GM18858 (cell line): ENCODE data around the gene ADAP1.

Experiments
- ATAC-seq: cut with Tn5 transposase; IDR thresholded peaks from one replicate; pipeline ENCODE4 v1.9.1; 2021; ENCODE audit not compliant: unreplicated experiment

ADAP1 gene

DNA sequence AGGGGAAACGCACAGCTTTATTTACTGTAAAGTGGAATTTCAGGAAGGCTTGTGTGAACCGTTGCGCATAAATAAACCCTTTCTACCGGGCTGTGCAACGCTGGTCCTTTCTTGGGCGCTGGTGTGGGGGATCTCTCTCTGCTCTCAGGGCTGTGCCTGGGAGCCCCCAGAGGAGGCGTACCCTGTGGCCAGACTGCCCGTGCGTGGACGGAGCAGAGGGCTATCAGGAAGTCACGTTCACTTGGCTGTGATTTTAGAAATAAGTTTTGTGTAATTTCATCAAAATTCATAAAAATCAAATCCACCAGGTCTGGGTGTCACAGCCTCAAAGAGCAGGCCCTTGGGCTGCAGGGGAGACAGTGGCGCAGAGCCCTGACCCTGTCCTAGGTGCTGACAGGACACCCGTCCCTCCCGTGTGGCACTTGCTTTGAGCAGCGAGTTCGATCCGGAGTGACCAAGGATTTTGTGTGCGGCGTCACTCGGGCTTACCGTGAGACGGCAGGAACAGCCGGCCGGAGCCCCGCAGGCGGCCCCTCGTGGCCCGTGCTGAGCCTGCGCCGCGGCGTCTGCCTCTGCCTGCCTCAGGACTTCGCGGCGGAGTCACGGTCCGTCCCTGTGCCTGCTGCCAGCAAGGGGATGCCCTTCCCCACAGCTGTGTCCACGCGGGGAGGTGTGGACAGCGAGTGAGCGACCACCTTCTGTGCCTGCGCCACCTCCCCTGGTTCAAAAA, 58.0 kb downstream of the ADAP1 start:
- ATAC-seq: no peak

DNA sequence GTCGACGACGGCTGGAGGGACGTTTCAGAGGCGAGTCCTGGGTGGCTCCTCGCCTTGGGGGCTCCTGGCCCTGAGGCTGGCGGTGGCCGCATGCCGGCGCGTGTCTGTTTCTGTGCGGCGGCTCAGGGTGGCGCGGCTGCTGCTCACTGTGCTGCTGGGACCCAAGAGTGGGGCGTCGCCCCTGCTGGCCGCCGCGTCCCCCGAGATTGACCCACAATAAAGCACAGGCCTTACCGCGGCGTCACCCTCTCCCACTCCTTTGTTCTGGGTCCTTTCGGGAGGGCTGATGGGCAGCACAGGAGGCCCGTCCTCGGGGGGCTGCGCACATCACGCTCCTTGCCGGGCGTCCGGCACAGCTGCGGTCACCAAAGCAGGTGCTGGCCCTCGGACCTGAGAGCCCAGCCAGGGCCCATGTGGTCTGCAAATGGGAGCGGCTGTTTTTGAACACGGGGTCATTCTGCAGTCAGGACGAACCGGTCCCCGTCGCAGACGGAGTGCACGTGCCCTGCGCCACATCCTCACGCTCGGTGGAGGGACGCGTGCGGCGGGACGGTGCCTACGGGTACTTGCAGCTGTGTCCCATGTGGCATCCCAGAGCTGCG, 58.9 kb downstream of the ADAP1 start:
- no peak for ATAC-seq

DNA sequence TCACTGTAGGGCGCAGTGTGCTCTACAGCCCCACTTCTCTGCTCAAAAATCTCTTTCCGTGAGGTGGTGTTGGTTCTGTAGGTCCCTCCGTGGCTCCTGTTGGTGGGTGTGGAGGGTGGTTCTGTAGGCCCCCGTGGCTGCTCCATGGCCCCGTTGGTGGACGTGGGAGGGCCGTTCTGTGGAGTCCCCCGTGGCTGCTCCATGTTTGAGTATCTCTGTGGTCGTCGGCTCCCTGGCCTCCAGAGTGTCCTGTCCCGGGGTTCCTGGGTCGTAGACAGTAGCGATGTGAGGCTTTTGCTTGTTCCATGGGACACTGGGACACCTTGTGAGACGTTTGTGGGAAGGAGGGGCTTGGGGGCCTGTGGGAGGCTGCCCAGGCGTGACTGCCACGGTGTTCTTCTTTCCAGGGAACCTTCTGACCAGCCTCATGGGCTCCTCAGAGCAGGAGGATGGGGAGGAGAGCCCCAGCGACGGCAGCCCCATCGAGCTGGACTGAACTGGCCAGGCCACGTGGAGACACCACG, 59.5 kb downstream of the ADAP1 start:
- ATAC-seq: no peak

DNA sequence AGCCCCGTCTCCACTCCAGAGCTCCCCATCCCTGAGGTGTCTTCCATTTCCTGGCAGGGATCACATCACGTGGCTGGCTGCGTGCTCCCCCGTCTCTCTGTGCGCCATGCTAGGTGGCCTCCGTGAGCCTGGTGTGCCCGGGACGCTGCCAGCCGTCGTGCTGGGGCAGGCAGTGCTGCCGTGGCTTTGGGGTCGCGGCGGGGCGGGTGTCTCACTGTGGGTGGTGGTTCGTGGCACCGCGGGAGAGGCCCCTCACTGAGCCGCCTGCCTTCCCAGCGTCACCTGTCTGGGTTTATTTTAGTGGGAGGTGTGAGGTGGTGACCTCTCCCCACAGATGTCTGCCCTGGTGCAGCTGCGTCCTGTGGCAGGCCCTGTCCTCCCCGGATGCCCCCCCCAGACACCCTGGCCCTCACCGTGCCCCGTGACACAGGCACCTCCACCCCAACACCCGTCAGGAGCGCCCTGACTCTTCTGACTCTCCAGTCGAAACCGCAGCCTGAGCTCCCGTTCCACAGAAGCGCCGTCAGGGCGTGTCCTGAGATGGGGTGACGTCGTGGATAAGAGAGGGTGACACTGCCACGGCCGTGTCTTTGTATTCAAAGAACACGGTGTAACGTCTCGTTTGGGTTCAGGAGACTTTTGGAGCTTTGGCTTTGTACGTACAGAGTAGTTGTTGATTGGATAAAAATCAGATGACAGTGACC, 60.2 kb downstream of the ADAP1 start:
- no peak for ATAC-seq

DNA sequence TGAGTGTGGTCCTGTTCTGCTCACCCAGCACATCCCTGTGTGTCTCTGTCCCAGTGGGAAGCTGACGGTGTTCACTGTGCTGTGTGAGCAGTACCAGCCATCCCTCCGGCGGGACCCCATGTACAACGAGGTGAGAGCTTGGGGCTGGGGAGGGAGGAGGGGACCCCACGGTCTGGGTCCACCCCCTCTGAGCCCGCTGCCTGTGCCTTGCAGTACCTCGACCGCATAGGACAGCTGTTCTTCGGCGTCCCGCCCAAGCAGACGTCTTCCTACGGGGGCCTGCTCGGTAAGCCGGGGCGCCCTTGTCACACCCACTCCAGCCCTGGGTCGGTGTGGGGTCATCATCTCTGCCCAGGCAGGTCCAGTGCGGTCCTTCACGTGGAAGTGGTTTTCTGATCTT, 60.8 kb downstream of the ADAP1 start:
- ATAC-seq: no peak

DNA sequence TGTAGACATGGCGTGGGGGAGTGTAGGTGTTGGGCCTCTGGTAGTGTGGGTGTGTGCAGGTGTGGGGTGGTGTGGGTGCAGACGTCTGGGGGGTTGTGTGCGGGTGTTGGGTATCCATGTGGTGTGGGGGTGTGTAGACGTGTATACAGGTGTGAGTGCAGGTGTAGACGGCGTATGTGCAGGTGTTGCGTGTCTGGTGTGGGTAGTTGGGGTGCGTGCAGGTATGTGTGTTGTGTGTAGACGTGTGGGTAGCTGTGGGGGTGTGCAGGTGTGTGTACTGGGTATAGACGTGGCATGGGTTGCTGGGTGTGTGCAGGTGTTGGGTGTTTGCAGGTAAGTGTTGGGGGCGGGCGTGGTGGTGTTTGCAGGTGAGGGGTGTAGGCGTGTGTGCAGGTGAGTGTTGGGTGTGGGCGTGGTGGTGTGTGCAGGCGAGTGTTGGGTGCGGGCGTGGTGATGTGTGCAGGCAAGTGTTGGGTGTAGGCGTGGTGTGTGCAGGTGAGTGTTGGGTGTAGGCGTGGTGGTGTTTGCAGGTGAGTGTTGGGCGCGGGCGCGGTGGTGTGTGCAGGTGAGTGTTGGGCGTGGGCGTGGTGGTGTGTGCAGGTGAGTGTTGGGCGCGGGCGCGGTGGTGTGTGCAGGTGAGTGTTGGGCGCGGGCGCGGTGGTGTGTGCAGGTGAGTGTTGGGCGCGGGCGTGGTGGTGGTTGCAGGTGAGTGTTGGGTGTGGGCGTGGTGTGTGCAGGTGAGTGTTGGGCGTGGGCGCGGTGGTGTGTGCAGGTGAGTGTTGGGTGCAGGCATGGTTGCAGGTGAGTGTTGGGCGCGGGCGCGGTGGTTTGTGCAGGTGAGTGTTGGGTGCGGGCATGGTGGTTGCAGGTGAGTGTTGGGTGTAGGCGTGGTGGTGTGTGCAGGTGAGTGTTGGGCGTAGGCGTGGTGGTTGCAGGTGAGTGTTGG, 61.6 kb downstream of the ADAP1 start:
- no peak for ATAC-seq

DNA sequence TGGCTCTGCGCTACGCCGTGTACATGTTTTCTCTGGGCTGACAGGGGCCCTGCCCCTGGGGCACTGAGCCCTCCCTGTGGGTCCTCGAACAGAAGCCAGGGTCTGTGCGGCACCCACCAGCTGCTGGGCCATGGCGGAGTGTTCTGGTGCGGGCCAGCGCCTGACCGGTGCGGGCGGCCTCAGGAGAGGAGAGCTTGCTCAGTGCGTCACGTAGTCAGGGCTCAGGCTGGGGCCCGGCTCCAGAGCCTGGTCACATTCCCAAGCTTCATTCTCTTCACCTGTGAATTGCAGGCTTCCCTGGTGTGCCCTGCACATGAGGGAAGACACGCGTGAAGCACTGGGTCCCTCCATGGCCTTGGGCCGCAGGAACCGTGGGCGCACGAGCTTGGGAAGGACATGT, 62.7 kb downstream of the ADAP1 start:
- ATAC-seq: no peak

DNA sequence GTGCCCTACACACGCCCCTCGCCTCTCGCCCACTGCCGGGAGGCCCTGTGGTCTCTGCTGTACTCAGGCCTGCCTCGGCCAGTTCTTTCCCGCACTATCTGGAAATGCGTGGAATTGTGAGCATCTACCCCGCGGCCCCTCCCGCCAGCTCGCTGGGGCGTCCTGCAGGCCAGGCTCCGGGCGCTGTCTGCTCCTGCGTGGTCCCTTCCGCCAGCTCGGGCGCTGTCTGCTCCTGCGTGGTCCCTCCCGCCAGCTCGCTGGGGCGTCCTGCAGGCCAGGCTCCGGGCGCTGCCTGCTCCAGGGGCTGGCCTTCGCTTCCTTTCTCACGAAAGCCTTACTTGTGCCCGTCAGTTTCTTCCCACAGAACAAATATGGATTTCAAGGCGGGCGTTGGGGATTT, 63.2 kb downstream of the ADAP1 start:
- no peak for ATAC-seq

DNA sequence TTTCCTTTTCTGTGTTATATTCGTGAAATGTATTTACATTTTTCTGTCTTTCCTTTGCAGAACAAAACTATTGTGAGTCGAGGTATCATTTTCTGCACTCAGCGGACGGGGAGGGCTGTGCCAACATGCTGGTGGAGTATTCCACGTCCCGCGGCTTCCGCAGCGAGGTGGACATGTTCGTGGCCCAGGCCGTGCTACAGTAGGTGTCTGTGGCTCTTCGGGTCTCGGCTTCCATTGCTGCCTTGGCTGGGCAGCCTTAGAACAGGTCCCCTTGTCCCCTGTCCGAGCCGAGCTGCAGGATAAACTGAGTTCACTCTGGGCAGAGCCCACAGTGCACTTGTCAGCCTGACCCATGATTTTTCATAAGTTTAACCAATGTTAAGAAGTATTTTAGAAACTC, 63.6 kb downstream of the ADAP1 start:
- no peak for ATAC-seq

DNA sequence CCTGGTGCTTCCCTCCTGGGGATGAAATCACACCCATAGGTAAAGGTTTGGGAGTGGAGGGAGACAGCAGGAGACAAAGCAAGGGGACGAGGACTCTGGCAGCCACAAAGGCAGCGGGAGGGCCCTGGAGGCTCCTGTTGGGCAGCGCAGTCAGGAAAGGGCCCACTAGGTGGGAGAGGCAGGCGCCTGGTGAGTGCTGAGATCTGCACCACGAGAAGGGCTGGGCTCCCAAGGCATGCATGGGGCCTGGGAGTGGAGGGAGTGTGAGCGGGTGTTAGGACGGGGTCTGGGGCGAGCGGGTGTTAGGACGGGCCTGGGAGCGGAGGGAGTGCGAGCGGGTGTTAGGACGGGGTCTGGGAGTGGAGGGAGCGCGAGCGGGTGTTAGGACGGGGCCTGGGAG, 65.1 kb downstream of the ADAP1 start:
- no peak for ATAC-seq

DNA sequence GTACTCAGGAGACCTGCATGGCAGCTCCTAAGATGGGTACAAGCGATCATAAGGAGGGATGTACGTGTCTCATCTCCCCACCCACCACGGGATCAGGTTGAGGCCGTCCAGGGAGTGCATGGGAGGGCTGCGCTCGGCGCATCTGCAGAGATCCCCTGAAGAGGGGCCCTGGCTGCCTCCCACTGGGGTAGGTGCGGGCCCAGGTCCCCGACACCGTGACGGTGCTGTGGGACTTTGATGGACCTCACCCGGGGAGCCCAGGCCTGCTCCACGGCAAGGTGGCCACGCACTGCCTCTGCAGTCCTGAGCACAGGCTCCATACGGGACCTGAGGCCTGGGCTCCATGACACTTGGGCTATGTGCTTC, 65.5 kb downstream of the ADAP1 start:
- no peak for ATAC-seq

DNA sequence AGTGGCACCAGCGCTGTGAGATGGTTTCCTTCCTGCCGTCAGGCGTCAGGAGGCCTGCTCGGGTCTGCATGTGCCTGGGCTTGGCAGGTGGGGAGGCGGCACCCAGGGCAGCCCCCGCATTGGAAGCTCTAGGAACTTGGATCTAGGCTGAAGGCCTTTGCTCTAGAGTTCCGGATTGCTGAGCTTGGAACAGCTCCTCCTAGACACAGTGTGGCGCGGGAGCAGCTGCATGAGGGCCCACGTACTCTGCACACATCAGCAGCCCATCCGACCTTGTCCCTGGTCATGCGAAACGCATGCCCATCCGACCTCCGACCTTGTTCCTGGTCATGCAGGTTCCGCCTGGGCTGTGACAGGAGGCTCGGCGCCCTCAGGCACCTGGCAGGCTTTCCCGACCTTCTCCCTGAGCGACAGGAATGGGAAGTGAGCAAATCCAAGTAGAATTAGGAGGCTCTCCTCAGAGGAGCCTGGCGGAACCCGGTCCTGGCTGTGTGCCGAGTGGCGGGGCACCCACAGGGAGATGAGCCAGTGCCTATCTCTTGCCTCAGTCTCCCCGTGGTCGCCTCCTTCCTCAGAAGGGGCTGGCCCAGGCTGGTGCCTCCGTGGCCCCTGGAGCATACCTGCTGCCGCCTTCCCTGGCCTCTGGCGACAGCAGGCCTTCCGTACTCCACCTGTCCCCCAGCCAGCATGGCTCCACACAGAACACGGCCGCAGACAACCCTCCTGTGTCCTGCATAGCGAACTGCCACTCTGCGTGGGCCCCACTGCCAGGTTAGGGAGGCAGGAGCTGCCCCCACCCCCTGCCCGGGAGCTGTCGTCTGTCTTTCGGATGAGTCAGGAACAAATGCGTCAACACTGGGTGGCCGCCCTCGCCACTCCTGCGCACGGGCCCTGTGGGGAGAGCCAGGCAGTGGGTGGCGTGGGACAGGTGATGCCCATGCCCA, 66.1 kb downstream of the ADAP1 start:
- no peak for ATAC-seq

DNA sequence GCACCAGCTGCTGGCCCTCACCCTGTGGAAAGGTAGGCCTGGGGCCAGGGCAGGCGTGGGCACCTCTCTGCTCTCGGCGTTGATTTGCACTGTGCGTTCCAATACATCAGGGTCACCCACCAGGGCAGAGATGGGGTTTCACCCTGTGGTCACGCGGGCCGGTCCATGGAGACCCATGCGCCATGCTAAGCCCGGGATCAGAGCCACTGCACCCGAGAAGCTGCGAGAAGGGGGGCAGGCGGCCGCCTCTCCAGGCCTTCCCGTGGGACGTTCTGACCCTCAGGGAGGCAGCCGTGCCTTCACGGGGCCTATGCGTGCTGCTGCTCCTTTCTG, 67.0 kb downstream of the ADAP1 start:
- no peak for ATAC-seq

DNA sequence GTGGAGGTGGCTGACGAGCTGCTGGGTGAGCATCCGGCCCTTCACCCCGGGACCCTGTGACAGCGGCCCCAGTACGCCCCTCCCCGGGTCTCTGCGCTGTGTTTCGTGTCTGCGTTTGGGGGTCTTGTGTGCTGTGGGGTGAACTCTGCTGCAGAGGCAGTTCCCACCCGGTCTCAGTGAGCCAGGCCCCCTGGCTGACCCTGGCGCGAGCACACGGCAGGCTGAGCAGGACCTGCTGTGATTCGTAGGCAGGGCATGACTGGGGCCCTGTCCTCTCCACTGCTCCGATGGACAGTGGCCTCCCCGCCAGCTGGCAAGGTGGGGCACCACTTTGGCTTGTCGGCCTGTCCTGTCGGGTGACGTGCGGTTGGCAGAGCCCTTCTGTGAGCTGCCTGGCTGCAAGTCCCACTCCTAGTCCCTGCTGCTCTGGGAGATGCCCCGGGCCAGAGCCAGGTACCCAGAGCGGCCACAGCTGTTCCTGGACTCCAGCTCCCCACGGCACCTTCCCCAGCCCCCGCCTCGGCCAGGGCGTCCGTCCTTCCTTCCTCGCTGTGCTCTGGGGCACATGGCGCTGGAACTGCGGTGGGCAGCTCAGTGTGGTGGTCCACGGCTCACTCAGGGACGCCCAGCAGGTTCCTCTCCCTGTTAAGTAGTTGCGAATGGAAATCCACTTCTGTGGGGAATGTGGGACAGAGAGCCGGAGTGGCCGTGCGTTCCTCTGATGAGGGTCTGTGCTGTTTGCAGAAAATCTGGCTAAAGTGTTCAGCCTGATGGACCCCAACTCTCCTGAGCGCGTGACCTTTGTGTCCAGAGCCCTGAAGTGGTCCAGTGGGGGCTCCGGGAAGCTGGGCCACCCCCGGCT, 67.6 kb downstream of the ADAP1 start:
- ATAC-seq: no peak

DNA sequence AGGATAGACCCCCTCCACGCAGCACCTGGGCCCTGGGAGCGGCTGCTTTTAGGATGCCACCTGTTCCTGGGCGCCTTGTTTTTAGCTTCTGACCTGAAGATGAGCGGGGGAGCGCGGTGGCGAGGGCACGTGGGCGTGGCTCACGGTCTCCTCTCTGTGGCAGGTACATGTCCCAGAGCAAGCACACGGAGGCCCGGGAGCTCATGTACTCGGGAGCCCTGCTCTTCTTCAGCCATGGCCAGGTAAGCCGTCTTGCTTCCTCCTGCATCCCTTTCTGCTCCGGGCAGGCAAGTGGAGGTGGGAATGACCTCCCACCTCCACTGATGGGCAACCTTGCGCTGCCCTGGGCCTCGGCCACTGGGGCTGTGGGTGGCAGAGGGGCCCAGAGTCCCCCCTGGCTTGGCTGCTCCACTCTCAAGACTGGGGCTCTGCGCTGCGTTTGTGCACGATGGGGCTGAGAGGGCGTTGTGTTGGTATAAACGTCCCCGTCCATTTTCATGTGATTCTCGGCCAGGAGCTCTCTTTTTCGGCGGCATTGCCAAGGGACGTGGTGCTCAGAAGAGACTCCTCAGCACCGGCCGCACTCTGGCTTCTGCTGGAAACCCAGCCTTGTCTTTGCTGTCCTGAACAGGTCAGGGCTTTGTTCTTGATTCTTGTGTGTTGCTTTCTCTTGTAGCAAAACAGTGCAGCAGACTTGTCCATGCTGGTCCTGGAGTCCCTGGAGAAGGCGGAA, 68.4 kb downstream of the ADAP1 start:
- no peak for ATAC-seq

DNA sequence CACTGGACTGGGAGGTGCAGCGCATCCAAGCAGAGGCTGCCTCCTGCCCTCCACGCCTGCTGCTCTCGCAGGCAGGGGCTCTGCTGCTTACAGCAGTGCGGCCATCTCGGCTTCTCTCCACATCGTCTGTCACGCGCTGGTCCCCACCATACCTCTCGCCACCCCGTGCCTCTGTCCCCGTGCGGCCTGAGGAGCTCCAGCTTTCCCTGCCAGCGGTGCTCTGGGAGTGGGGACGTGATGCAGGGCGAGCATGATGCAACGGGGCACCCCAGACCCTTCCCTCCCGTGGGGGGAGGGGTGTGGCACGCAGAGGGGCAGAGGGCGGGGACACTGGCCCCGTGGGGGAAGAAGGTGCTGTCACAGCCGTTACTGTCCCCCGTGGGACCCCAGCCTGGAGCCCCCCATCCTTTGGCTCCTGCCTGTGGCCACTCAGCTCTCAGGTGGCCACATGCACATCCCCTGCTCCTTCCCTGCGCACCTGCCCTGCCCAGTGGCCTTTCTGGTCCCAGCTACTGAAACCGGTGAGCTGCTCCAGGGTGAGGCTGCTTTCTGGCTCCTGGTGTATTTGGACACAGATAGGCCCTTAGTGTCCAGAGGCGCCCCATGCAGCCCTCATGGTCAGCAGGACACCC, 69.1 kb downstream of the ADAP1 start:
- ATAC-seq: no peak

DNA sequence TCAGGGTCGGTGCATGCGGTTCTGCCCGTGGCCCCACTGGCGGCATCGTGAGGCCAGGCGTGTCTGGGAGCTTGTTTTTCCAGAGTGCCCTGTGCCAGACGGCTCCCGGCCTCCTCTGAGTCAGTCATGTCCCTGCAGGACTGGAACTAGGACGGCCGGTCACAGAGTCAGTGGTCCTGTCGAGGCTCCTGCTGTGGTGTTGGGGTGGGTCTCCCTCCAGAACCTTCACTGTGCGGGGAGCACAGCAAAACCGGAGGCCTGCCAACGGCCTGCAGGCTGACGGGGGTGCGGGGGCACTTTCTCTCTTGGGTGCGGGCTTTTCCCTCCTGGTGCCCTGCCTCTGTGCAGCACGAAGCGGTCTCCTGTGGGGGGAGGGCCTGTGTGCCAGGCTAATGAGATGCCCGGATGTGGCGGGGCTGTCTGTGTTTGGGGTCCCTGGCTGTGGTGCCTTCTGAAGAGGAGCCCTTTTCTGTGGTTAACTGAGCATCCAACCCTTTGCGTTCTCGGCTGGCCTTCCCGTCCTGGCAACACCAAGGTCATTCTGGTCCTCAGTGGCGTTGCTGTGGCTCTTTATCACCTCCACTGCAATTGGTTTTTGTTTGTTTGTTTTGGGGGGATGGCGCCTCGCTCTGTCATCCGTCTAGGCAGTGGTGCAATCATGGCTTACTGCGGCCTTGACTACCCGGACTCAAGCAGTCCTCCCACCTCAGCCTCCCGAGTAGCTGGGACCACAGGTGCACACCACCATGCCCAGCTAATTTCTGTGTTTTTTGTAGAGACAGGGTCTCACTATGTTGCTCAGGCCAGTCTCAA, 70.1 kb downstream of the ADAP1 start:
- no peak for ATAC-seq
